GM12892 (cell line): ENCODE data around the gene PABPN1L.

Source experiments
- DNase-seq: peaks from one replicate; pipeline ENCODE4 v3.0.0; 2011; ENCODE audit not compliant: insufficient read length
- FAIRE-seq: peaks from 2 replicates; lab custom pipeline; 2011; peaks lifted over from hg19 to GRCh38; lab: Jason Lieb, UNC
- POLR2A ChIP-seq: IDR thresholded peaks from 2 replicates; pipeline ENCODE4 v1.6.1; 2011; ENCODE audit warnings: low read depth, low read length, control low read depth
- POLR2AphosphoS5 ChIP-seq: IDR thresholded peaks from 2 replicates; pipeline ENCODE4 v1.6.1; 2011; ENCODE audit warnings: low read depth, low read length, control low read depth
- TAF1 ChIP-seq: IDR thresholded peaks from 2 replicates; pipeline ENCODE4 v1.6.1; 2011; ENCODE audit warnings: low read depth, mild to moderate bottlenecking, control low read depth, low read length, borderline replicate concordance

The PABPN1L gene

GRCh38 chr16:88871730-88872416 is 5.4 kb upstream of the PABPN1L start:
- TF ChIP-seq TAF1 (no peak), POLR2AphosphoS5 (no peak), POLR2A (no peak)
- no peak for FAIRE-seq
- no peak for DNase-seq

GRCh38 chr16:88871349-88871702 is 4.9 kb upstream of the PABPN1L start:
- no peak for TF ChIP-seq TAF1
- no peak for TF ChIP-seq POLR2A
- FAIRE-seq, result no peak

GRCh38 chr16:88870608-88871348 is 4.3 kb upstream of the PABPN1L start:
- TF ChIP-seq POLR2A (no peak), TAF1 (no peak), POLR2AphosphoS5 (no peak)
- FAIRE-seq (peak; percentile 90), DNase-seq (no peak)

More at GRCh38 chr16:88871349-88871702, 4.9 kb upstream of the PABPN1L start:
- no peak for DNase-seq

GRCh38 chr16:88869673-88869980 is 3.2 kb upstream of the PABPN1L start:
- FAIRE-seq, result no peak
- DNase-seq, result no peak
- no peak for TF ChIP-seq TAF1
- no peak for TF ChIP-seq POLR2AphosphoS5
- TF ChIP-seq POLR2A, result no peak

GRCh38 chr16:88868974-88869672 is 2.7 kb upstream of the PABPN1L start:
- FAIRE-seq, result no peak
- no peak for TF ChIP-seq TAF1
- no peak for TF ChIP-seq POLR2A
- no peak for TF ChIP-seq POLR2AphosphoS5
- DNase-seq, result no peak

- DNase-seq, result no peak
- TF ChIP-seq TAF1 (no peak), POLR2A (no peak), POLR2AphosphoS5 (no peak)
- no peak for FAIRE-seq
These were observed 1.3 kb upstream of the PABPN1L start for GRCh38 chr16:88867581-88868246.

- DNase-seq, result no peak
- no peak for FAIRE-seq
- TF ChIP-seq POLR2A (no peak), POLR2AphosphoS5 (no peak), TAF1 (no peak)
These were observed 718 bp downstream of the PABPN1L start for GRCh38 chr16:88865742-88866141.

GRCh38 chr16:88865310-88865709 is 1.1 kb downstream of the PABPN1L start:
- DNase-seq, result no peak
- TF ChIP-seq POLR2AphosphoS5 (no peak), POLR2A (no peak), TAF1 (no peak)
- FAIRE-seq, result no peak

GRCh38 chr16:88864521-88864920 is 1.9 kb downstream of the PABPN1L start:
- TF ChIP-seq POLR2A, result no peak
- no peak for TF ChIP-seq TAF1
- TF ChIP-seq POLR2AphosphoS5, result no peak
- no peak for DNase-seq

GRCh38 chr16:88864099-88864498 is 2.4 kb downstream of the PABPN1L start:
- FAIRE-seq, result no peak
- no peak for DNase-seq
- TF ChIP-seq POLR2AphosphoS5 (no peak), POLR2A (no peak), TAF1 (no peak)

More at GRCh38 chr16:88864521-88864920, 1.9 kb downstream of the PABPN1L start:
- no peak for FAIRE-seq

- TF ChIP-seq TAF1, result no peak
- no peak for TF ChIP-seq POLR2AphosphoS5
- TF ChIP-seq POLR2A, result no peak
- DNase-seq (no peak), FAIRE-seq (no peak)
These were observed 3.0 kb downstream of the PABPN1L start for GRCh38 chr16:88863426-88863825.
